IMR-90 (cell line): Measurements from ENCODE around the gene MPRIP. TPM values are rescaled to one million over a fixed set of nuclear protein-coding genes. Genes with fewer than 3 reads are reported as not detected.

Experiments
- ATAC-seq: fragments of 200-7000 bp; cut with Tn5 transposase; 2 replicates; pipeline ENCODE4 v1.9.1; 2020; ENCODE audit warnings: low read depth, mild to moderate bottlenecking, moderate library complexity
- BruUV-seq: library from RNA; stranded (reverse); fragments of 400-500 nt; replicated peaks from 2 replicates; lab custom pipeline; 2021; lab: Mats Ljungman, UMichigan
- CTCF ChIA-PET: fragments of 300-600 bp; formaldehyde crosslinking; extraction: SDS; loops from one replicate; lab custom pipeline; 2021; ENCODE audit warnings: antibody characterized with exemption; lab: Yijun Ruan, JAX
- POLR2A ChIA-PET: fragments of 300-600 bp; sonication (Branson Sonifier 250); formaldehyde crosslinking; loops from one replicate; lab custom pipeline; 2022; ENCODE audit warnings: antibody characterized with exemption; ENCODE audit not compliant: unreplicated experiment; lab: Charles Lee
- DNase-seq: peaks from one replicate; pipeline ENCODE4 v3.0.0; 2013
- H2AFZ ChIP-seq: replicated peaks from 2 replicates; pipeline ENCODE3; 2013; ENCODE audit warnings: low read length, mild to moderate bottlenecking; ENCODE audit not compliant: poor library complexity
- H2AK5ac ChIP-seq: 2 replicates; pipeline ENCODE4 v1.6.1; 2013; ENCODE audit warnings: low read depth, low read length, inconsistent platforms
- H2AK9ac ChIP-seq: replicated peaks from 2 replicates; pipeline ENCODE3; 2013; ENCODE audit warnings: mild to moderate bottlenecking, low read depth, low read length, moderate library complexity; ENCODE audit not compliant: poor library complexity
- H2BK120ac ChIP-seq: 2 replicates; pipeline ENCODE4 v1.6.1; 2013; ENCODE audit warnings: low read depth, low read length, inconsistent platforms
- H2BK15ac ChIP-seq: 3 replicates; pipeline ENCODE4 v1.6.1; 2013; ENCODE audit warnings: low read depth, low read length, inconsistent platforms
- H2BK20ac ChIP-seq: 2 replicates; pipeline ENCODE4 v1.6.1; 2013; ENCODE audit warnings: low read depth, mild to moderate bottlenecking, inconsistent platforms, low read length, moderate library complexity
- H2BK5ac ChIP-seq: 2 replicates; pipeline ENCODE4 v1.6.1; 2013; ENCODE audit warnings: mild to moderate bottlenecking, low read depth, low read length, inconsistent platforms; ENCODE audit not compliant: poor library complexity, severe bottlenecking
- H3K14ac ChIP-seq: replicated peaks from 2 replicates; pipeline ENCODE4 v1.6.1; 2013; ENCODE audit warnings: low read depth, low read length, inconsistent platforms
- H3K18ac ChIP-seq: 2 replicates; pipeline ENCODE4 v1.6.1; 2013; ENCODE audit warnings: low read depth, low read length, control low read depth
- H3K23ac ChIP-seq: 2 replicates; pipeline ENCODE4 v1.6.1; 2013; ENCODE audit warnings: low read depth, low read length, inconsistent platforms
- H3K27ac ChIP-seq: 2 replicates; pipeline ENCODE4 v1.5.1; 2013; ENCODE audit warnings: mild to moderate bottlenecking, control low read depth, low read length; ENCODE audit not compliant: insufficient read depth
- H3K27me3 ChIP-seq: 2 replicates; pipeline ENCODE4 v1.6.1; 2013; ENCODE audit warnings: low read length; ENCODE audit not compliant: control insufficient read depth, insufficient read depth
- H3K36me3 ChIP-seq: 2 replicates; pipeline ENCODE4 v1.6.1; 2013; ENCODE audit warnings: low read length, mixed read lengths; ENCODE audit not compliant: control insufficient read depth, insufficient read depth
- H3K4ac ChIP-seq: 2 replicates; pipeline ENCODE4 v1.6.1; 2013; ENCODE audit warnings: low read depth, low read length, inconsistent platforms
- H3K4me1 ChIP-seq: 2 replicates; pipeline ENCODE4 v1.6.1; 2013; ENCODE audit warnings: low read length, mixed read lengths; ENCODE audit not compliant: control insufficient read depth, insufficient read depth
- H3K4me2 ChIP-seq: 2 replicates; pipeline ENCODE4 v1.6.1; 2013; ENCODE audit warnings: low read depth, mild to moderate bottlenecking, control low read depth, low read length, moderate library complexity
- H3K4me3 ChIP-seq: 2 replicates; pipeline ENCODE4 v1.5.1; 2013; ENCODE audit warnings: low read depth, mild to moderate bottlenecking, control low read depth, low read length, moderate library complexity; ENCODE audit not compliant: insufficient read depth
- H3K56ac ChIP-seq: 2 replicates; pipeline ENCODE4 v1.6.1; 2013; ENCODE audit warnings: low read length, inconsistent platforms; ENCODE audit not compliant: insufficient read depth; ENCODE audit errors: extremely low read depth
- H3K79me1 ChIP-seq, 2 experiments: 2 replicates each; pipeline ENCODE4 v1.6.1; 2013; ENCODE audit warnings: low read length in 2 of 2, inconsistent platforms in 1 of 2, low read depth in 1 of 2
- H3K9ac ChIP-seq: 2 replicates; pipeline ENCODE4 v1.6.1; 2013; ENCODE audit warnings: low read depth, low read length, control low read depth
- H3K9me1 ChIP-seq: 2 replicates; pipeline ENCODE4 v1.6.1; 2013; ENCODE audit warnings: low read length, inconsistent platforms; ENCODE audit not compliant: insufficient read depth
- H3K9me3 ChIP-seq: 2 replicates; pipeline ENCODE4 v1.6.1; 2013; ENCODE audit warnings: low read length; ENCODE audit not compliant: control insufficient read depth, insufficient read depth
- H4K20me1 ChIP-seq: 2 replicates; pipeline ENCODE4 v1.6.1; 2013; ENCODE audit warnings: low read length, inconsistent platforms; ENCODE audit not compliant: insufficient read depth
- H4K5ac ChIP-seq: 2 replicates; pipeline ENCODE4 v1.6.1; 2013; ENCODE audit warnings: mild to moderate bottlenecking, low read depth, low read length, control low read depth
- H4K8ac ChIP-seq, 2 experiments: 2 replicates each; pipeline ENCODE4 v1.6.1; 2013; ENCODE audit warnings: low read depth in 2 of 2, low read length in 2 of 2, control low read depth in 1 of 2, inconsistent platforms in 1 of 2
- H4K91ac ChIP-seq: 2 replicates; pipeline ENCODE4 v1.6.1; 2013; ENCODE audit warnings: low read depth, low read length, inconsistent platforms; ENCODE audit not compliant: insufficient read depth
- BHLHE40 ChIP-seq: fragments of 150-350 bp; IDR thresholded peaks from 2 replicates; pipeline ENCODE4 v1.6.1; 2016; ENCODE audit warnings: mild to moderate bottlenecking, low read depth, low read length
- CEBPB ChIP-seq: IDR thresholded peaks from 2 replicates; pipeline ENCODE4 v1.6.1; 2012; ENCODE audit warnings: low read depth, low read length, improper control_type of control experiment
- CHD1 ChIP-seq: IDR thresholded peaks from 2 replicates; pipeline ENCODE4 v1.6.1; 2012; ENCODE audit warnings: low read depth, low read length, improper control_type of control experiment
- CTCF ChIP-seq: conservative IDR thresholded peaks from 2 replicates; pipeline ENCODE4 v1.5.1; 2012; ENCODE audit warnings: mild to moderate bottlenecking, low read depth, low read length, improper control_type of control experiment
- FOS ChIP-seq: fragments of 150-350 bp; IDR thresholded peaks from 2 replicates; pipeline ENCODE4 v1.6.1; 2016; ENCODE audit warnings: low read depth, low read length
- MAFK ChIP-seq: IDR thresholded peaks from 2 replicates; pipeline ENCODE4 v1.6.1; 2012; ENCODE audit warnings: low read depth, low read length, improper control_type of control experiment
- MAZ ChIP-seq: IDR thresholded peaks from 2 replicates; pipeline ENCODE4 v1.6.1; 2012; ENCODE audit warnings: low read depth, mild to moderate bottlenecking, low read length, improper control_type of control experiment, moderate library complexity, borderline replicate concordance
- MXI1 ChIP-seq: IDR thresholded peaks from 2 replicates; pipeline ENCODE4 v1.6.1; 2012; ENCODE audit warnings: low read depth, mild to moderate bottlenecking, low read length, moderate library complexity, borderline replicate concordance
- POLR2A ChIP-seq: IDR thresholded peaks from 2 replicates; pipeline ENCODE4 v1.6.1; 2012; ENCODE audit warnings: mild to moderate bottlenecking, low read depth, low read length
- RCOR1 ChIP-seq: IDR thresholded peaks from 2 replicates; pipeline ENCODE4 v1.6.1; 2012; ENCODE audit warnings: mild to moderate bottlenecking, low read length, improper control_type of control experiment; ENCODE audit not compliant: insufficient replicate concordance
- WGBS, 2 experiments: methylation state at CpG; one replicate each; pipeline versions ENCODE4 v1.1.5 to v1.1.7; 2013; ENCODE audit warnings: missing lambda C conversion rate in 2 of 2; ENCODE audit not compliant: insufficient read length in 1 of 2; ENCODE audit errors: extremely low coverage in 2 of 2; 5-methylcytosine and 5-hydroxymethylcytosine counted together
- dilution Hi-C: fragments of 300-500 bp; cut with HindIII; formaldehyde crosslinking; loops from one replicate; pipeline ENCODE4 v1.14.3; 2018; ENCODE audit warnings: low sequenced_read_pairs; ENCODE audit not compliant: unreplicated experiment
- in situ Hi-C: fragments of 300-500 bp; cut with MboI; formaldehyde crosslinking; loops from 3 replicates; pipeline ENCODE4 v1.14.3; 2019; ENCODE audit warnings: low sequenced_read_pairs, inconsistent platforms, mixed read lengths
- intact Hi-C: fragments of 100-400 bp; cut with micrococcal nuclease; formaldehyde crosslinking; loops from 2 replicates; pipeline ENCODE4 v1.10.0; 2022
- polyA plus RNA-seq, 3 experiments: library from polyadenylated mRNA; depleted of rRNA; stranded (reverse); fragments of >200 nt; gene quantifications; 2 replicates each; pipeline ENCODE4 v1.2.3, GENCODE V29; 2012; ENCODE audit warnings: low replicate concordance in 1 of 3
- total RNA-seq: library from RNA; depleted of rRNA; stranded (reverse); fragments of >200 nt; gene quantifications from 2 replicates; pipeline ENCODE4 v1.2.3, GENCODE V29; 2012

MPRIP gene
- total and polyA plus RNA-seq, 2 of the 4 experiments (the other 2 are of a cell fraction): 111 to 149 TPM

- Histone ChIP-seq H3K4me3 (no peak overlapping the region), H4K8ac (no peak overlapping the region), H4K20me1 (peaks cover 58% of the 10 kb centered on the region), H3K27ac (no peak overlapping the region), H4K91ac (no peak overlapping the region), H3K4me1 (peaks cover 4% of the 10 kb centered on the region), H3K4ac (no peak overlapping the region), H3K14ac (no peak overlapping the region), H3K79me1 (peaks cover 46 to 94% of the 10 kb centered on the region in 2 experiments), H3K27me3 (no peaks in the 10 kb centered on the region), H4K5ac (no peak overlapping the region), H3K56ac (no peak overlapping the region), H3K18ac (no peak overlapping the region), H3K23ac (no peak overlapping the region), H2AK9ac (no peak overlapping the region), H2AFZ (no peak overlapping the region), H2BK120ac (no peak overlapping the region), H2BK20ac (no peak overlapping the region), H3K9ac (no peak overlapping the region), H3K9me3 (no peaks in the 10 kb centered on the region), H2BK5ac (no peak overlapping the region), H3K9me1 (peaks cover 13% of the 10 kb centered on the region), H2BK15ac (no peak overlapping the region), H3K4me2 (no peak overlapping the region), H2AK5ac (no peak overlapping the region), H3K36me3 (peaks cover 54% of the 10 kb centered on the region)
- POLR2A ChIA-PET: no interaction called here
- BruUV-seq: no TSS peak
- dilution Hi-C loops: no loop called here
- DNase-seq (no peak), ATAC-seq (no peak)
- TF ChIP-seq CTCF: no peak
- no peak for TF ChIP-seq CEBPB
- no peak for TF ChIP-seq MXI1
- TF ChIP-seq POLR2A: no peak
- no peak for TF ChIP-seq MAZ
- no peak for TF ChIP-seq MAFK
- no peak for TF ChIP-seq RCOR1
- TF ChIP-seq FOS: no peak
- TF ChIP-seq BHLHE40: no peak
- no peak for TF ChIP-seq CHD1
- intact Hi-C loops: no loop called here
- no CpG with 5 or more reads among the region's 4 CpGs for WGBS, 2 experiments
- in situ Hi-C loops: no loop called here
- CTCF ChIA-PET: no interaction called here
Measured at GRCh38 chr17:17129466-17129865, 87.2 kb downstream of the MPRIP start.
